Cardiac muscle cell (in vitro differentiated cells and primary cell): ENCODE data around the gene PARP6. TPM values are rescaled to one million over a fixed set of nuclear protein-coding genes. Genes with fewer than 3 reads are reported as not detected.

Source experiments
- DNase-seq, 2 donors: peaks; one replicate each; pipeline versions ENCODE4 v3.0.0 to v3.0.0-alpha.2; 2010 to 2017; ENCODE audit warnings: low read depth in 1 of 2, low spot score in 1 of 2
- H3K27ac ChIP-seq: fragments of 200-600 bp; sonication (generic); 2 replicates; pipeline ENCODE4 v1.5.1; 2016
- H3K27me3 ChIP-seq: fragments of 200-600 bp; sonication (generic); 2 replicates; pipeline ENCODE4 v1.6.0; 2016; ENCODE audit warnings: control low read depth
- H3K36me3 ChIP-seq: fragments of 200-600 bp; sonication (generic); 2 replicates; pipeline ENCODE4 v1.5.1; 2016; ENCODE audit warnings: control low read depth
- H3K4me1 ChIP-seq: fragments of 200-600 bp; sonication (generic); 2 replicates; pipeline ENCODE4 v1.8.1; 2017; ENCODE audit warnings: low read depth, mild to moderate bottlenecking, mixed run types
- H3K4me3 ChIP-seq: fragments of 200-600 bp; sonication (generic); 2 replicates; pipeline ENCODE4 v1.5.1; 2016; ENCODE audit warnings: mild to moderate bottlenecking
- H3K9me3 ChIP-seq: fragments of 200-600 bp; sonication (generic); 2 replicates; pipeline ENCODE4 v1.5.1; 2017; ENCODE audit warnings: low read depth, mild to moderate bottlenecking, control low read depth
- polyA plus RNA-seq: library from polyadenylated mRNA; unstranded; fragments of >200 nt; fragmentation: Nextera tagmentation; extraction: Ambion mirVana; gene quantifications from 2 replicates; pipeline ENCODE4 v1.2.1, GENCODE V29; 2016
- total RNA-seq: library from RNA; depleted of rRNA; stranded (reverse); fragments of >200 nt; gene quantifications from 2 replicates; pipeline ENCODE4 v1.2.3, GENCODE V29; 2016
- TF ChIP-seq, protein P1 (sequence below): IDR thresholded peaks from 2 replicates; pipeline ENCODE4 v1.5.1; 2012; ENCODE audit warnings: low read depth, mild to moderate bottlenecking, low read length

PARP6 gene
- total and polyA plus RNA-seq, 2 experiments from 2014 or later: 41.9 to 72.8 TPM

DNA sequence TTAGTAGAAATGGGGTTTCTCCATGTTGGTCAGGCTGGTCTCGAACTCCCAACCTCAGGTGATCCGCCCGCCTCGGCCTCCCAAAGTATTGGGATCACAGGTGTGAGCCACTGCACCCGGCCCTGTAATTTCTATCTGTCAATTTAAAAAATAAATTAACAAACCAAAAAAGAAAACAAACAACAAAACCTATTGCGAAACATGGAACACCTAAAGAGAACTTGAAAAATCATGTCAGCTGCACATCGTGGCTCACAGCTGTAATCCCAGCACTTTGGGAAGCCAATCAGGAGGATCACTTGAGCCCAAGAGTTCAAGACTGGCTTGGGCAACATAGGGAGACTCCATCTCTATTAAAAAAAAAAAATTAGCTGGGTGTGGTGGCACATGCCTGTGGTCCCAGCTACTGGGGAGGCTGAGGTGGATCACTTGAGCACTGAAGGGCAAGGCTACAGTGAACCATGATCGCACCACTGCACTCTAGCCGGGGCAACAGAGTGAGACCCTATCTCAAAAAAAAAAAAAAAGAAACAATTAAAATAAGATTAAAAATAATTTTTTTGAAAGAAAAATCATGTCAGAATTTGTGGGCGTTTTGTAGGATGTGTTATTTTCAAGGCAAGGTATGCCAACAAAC is 19.6 kb downstream of the PARP6 start:
- H3K9me3 ChIP-seq: no peaks in the 10 kb centered on the region
- DNase-seq: no peak
- H3K27ac ChIP-seq: no peak overlapping the region
- peaks cover 73% of the 10 kb centered on the region for H3K36me3 ChIP-seq
- H3K4me3 ChIP-seq: no peak overlapping the region
- TF ChIP-seq, protein P1, sequence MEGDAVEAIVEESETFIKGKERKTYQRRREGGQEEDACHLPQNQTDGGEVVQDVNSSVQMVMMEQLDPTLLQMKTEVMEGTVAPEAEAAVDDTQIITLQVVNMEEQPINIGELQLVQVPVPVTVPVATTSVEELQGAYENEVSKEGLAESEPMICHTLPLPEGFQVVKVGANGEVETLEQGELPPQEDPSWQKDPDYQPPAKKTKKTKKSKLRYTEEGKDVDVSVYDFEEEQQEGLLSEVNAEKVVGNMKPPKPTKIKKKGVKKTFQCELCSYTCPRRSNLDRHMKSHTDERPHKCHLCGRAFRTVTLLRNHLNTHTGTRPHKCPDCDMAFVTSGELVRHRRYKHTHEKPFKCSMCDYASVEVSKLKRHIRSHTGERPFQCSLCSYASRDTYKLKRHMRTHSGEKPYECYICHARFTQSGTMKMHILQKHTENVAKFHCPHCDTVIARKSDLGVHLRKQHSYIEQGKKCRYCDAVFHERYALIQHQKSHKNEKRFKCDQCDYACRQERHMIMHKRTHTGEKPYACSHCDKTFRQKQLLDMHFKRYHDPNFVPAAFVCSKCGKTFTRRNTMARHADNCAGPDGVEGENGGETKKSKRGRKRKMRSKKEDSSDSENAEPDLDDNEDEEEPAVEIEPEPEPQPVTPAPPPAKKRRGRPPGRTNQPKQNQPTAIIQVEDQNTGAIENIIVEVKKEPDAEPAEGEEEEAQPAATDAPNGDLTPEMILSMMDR: no peak
- H3K4me1 ChIP-seq: no peaks in the 10 kb centered on the region
- no peaks in the 10 kb centered on the region for H3K27me3 ChIP-seq

DNA sequence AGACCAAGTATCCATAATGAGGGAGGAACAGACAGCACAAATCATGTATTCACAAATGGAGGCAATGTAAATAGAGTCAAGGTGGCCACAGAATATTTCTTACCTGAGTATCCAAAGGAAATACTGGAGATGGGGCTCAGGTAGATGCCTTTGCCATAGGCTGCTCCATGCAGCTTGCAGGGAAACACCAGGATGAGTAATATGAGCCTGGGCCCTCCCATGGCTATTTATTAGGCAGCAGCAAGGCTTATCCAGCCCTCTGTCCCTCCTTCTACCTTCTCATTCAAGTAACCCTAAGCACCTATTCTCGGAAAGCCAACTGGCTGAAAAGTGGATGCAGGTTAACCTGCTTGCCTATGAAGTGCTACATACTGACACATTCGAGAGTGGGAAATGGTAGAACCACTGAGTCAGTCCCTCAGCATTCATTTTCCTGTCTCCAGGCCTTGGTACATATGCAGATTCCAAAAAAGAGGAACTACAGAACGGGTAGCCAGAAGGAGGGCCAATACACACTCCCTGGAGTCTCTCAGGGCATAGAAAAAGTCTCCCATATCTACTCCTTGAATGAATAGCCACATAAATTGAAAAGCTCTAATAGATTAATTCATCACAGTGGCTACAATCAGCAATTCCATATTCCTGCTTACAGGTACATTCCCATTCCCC is 23.1 kb downstream of the PARP6 start:
- H3K27ac ChIP-seq: no peak overlapping the region
- no peaks in the 10 kb centered on the region for H3K4me1 ChIP-seq
- DNase-seq: no peak
- no peaks in the 10 kb centered on the region for H3K27me3 ChIP-seq
- TF ChIP-seq, protein P1: no peak
- H3K9me3 ChIP-seq: no peaks in the 10 kb centered on the region
- peaks cover 50% of the 10 kb centered on the region for H3K36me3 ChIP-seq
- no peak overlapping the region for H3K4me3 ChIP-seq

DNA sequence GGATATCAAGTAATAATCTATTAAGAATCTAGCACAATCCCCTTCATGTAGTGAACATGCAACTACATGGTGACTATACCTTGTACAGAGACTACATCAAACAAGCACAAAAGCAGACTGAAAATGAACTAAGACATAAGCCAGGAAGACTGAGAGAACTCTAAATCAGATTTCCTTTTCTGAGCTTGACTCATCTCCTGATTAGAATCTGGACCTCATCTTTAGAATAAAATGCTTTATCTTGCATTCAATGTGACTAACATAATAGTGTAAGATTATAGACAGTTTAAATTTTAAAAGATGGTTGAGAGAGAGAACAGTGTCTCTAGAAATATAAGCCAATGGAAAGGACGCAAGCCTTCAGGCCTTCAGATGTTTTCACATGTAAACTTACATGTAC is 23.8 kb downstream of the PARP6 start:
- Histone ChIP-seq H3K27me3 (no peaks in the 10 kb centered on the region), H3K4me3 (no peak overlapping the region), H3K9me3 (no peaks in the 10 kb centered on the region), H3K27ac (no peak overlapping the region), H3K36me3 (peaks cover 42% of the 10 kb centered on the region), H3K4me1 (no peaks in the 10 kb centered on the region)
- TF ChIP-seq, protein P1: no peak
- no peak for DNase-seq

DNA sequence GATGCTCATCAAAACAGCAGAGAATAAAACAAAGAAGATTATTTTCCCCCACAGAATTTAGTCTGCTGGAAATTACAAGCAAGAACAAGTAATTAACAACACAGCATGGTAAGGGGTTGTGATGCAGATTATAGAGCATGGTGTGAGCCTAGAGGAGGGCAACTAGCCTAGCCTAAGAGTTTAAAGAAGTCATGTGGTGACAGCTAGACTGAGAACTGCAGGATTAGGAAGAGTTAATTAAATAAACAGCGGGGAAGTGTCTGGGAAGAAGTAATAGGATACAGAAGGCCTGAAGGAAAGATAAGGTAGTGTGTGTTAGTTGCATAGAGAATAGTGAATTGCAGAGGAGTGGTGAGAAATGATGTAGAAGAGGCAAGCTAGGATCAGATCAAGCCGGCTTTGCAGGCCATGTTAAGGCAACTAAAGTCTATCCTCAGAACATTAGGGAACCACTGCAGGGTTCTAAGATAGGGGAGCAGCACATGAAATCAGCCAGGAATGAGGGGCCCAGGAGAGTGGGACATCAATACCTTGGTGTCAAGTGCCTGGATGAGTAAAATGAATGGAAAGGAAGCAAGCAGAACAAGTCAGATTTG is 29.5 kb downstream of the PARP6 start:
- H3K4me3 ChIP-seq: no peak overlapping the region
- peaks cover 30% of the 10 kb centered on the region for H3K36me3 ChIP-seq

DNA sequence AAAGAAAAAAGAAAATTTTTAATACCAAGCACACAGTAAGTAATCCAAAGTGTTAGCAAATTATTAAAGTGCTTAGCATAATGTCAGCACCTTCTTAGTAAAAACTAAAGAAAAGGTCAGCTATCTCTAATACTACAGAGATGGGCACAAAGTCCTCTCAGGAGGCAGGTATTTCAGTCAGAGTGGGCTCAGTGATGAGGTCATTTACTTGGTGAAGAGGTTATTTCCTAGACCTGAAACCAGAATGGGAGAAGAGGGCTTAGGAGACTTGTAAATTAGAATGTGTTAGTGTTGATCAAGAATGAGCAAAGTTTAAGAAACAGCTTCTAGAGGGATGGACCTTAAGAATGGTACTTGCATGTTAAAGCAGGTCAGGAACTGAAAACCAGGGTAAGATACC is 32.7 kb downstream of the PARP6 start:
- Histone ChIP-seq H3K36me3 (peaks cover 27% of the 10 kb centered on the region), H3K4me3 (no peak overlapping the region), H3K4me1 (no peaks in the 10 kb centered on the region), H3K27ac (no peak overlapping the region), H3K9me3 (no peaks in the 10 kb centered on the region), H3K27me3 (no peaks in the 10 kb centered on the region)
- no peak for DNase-seq
- TF ChIP-seq, protein P1: no peak

More for the DNA sequence above, 29.5 kb downstream of the PARP6 start:
- TF ChIP-seq, protein P1: no peak
- Histone ChIP-seq H3K4me1 (no peaks in the 10 kb centered on the region), H3K27me3 (no peaks in the 10 kb centered on the region), H3K9me3 (no peaks in the 10 kb centered on the region), H3K27ac (no peak overlapping the region)
- no peak for DNase-seq
